Astrocyte (in vitro differentiated cells and primary cell): Measurements from ENCODE around the gene SH3PXD2B. TPM values are rescaled to one million over a fixed set of nuclear protein-coding genes. Genes with fewer than 3 reads are reported as not detected.
"Not testable (repeated sequence)": the region's sequence is repeated elsewhere in the genome, so short reads cannot be mapped to it uniquely, and the experiment has no call there.

Experiments
- DNase-seq: peaks from one replicate; pipeline ENCODE4 v3.0.0-alpha.2; 2010; ENCODE audit warnings: low read depth
- FAIRE-seq: peaks from 2 replicates; lab custom pipeline; 2011; peaks lifted over from hg19 to GRCh38; lab: Jason Lieb, UNC
- H2AFZ ChIP-seq: 2 replicates; pipeline ENCODE4 v1.6.0; 2012; ENCODE audit warnings: low read depth, low read length, inconsistent platforms
- H3K27ac ChIP-seq: 2 replicates; pipeline ENCODE4 v1.5.1; 2011; ENCODE audit warnings: low read depth, low read length, inconsistent platforms
- H3K27me3 ChIP-seq: 2 replicates; pipeline ENCODE4 v1.6.0; 2011; ENCODE audit warnings: low read length, inconsistent platforms; ENCODE audit not compliant: insufficient read depth
- H3K36me3 ChIP-seq: 2 replicates; pipeline ENCODE4 v1.5.1; 2011; ENCODE audit warnings: low read length, inconsistent platforms; ENCODE audit not compliant: insufficient read depth
- H3K4me1 ChIP-seq: 2 replicates; pipeline ENCODE4 v1.5.1; 2011; ENCODE audit warnings: low read length, inconsistent platforms; ENCODE audit not compliant: insufficient read depth
- H3K4me2 ChIP-seq: 2 replicates; pipeline ENCODE4 v1.6.0; 2012; ENCODE audit warnings: low read length, inconsistent platforms
- H3K4me3 ChIP-seq: 2 replicates; pipeline ENCODE4 v1.5.1; 2011; ENCODE audit warnings: low read depth, mild to moderate bottlenecking, low read length, inconsistent platforms; ENCODE audit not compliant: insufficient read depth
- H3K79me2 ChIP-seq: 2 replicates; pipeline ENCODE4 v1.6.0; 2012; ENCODE audit warnings: mild to moderate bottlenecking, low read length, inconsistent platforms; ENCODE audit not compliant: insufficient read depth
- H3K9ac ChIP-seq: 2 replicates; pipeline ENCODE4 v1.6.0; 2012; ENCODE audit warnings: mild to moderate bottlenecking, low read length, inconsistent platforms
- H3K9me3 ChIP-seq: 2 replicates; pipeline ENCODE4 v1.5.1; 2012; ENCODE audit warnings: low read depth, mild to moderate bottlenecking, low read length, inconsistent platforms; ENCODE audit not compliant: insufficient read depth
- H4K20me1 ChIP-seq: 2 replicates; pipeline ENCODE4 v1.6.0; 2012; ENCODE audit warnings: low read length, inconsistent platforms; ENCODE audit not compliant: insufficient read depth
- H3K27ac Mint-ChIP-seq: one replicate; pipeline ENCODE4 v1.8.0; 2021; ENCODE audit warnings: mild to moderate bottlenecking, mixed read lengths; ENCODE audit not compliant: unreplicated experiment
- H3K27me3 Mint-ChIP-seq: one replicate; pipeline ENCODE4 v1.8.0; 2021; ENCODE audit warnings: low read depth, mixed read lengths; ENCODE audit not compliant: unreplicated experiment
- H3K36me3 Mint-ChIP-seq: one replicate; pipeline ENCODE4 v1.8.0; 2021; ENCODE audit warnings: low read depth, mixed read lengths; ENCODE audit not compliant: unreplicated experiment
- H3K4me1 Mint-ChIP-seq: one replicate; pipeline ENCODE4 v1.8.0; 2021; ENCODE audit warnings: low read depth, mixed read lengths; ENCODE audit not compliant: unreplicated experiment
- H3K4me3 Mint-ChIP-seq: one replicate; pipeline ENCODE4 v1.8.0; 2021; ENCODE audit warnings: mild to moderate bottlenecking, moderate library complexity, mixed read lengths; ENCODE audit not compliant: unreplicated experiment
- H3K9me3 Mint-ChIP-seq: one replicate; pipeline ENCODE4 v1.8.0; 2021; ENCODE audit warnings: mild to moderate bottlenecking, mixed read lengths; ENCODE audit not compliant: unreplicated experiment
- CTCF ChIP-seq: IDR thresholded peaks from 2 replicates; pipeline ENCODE4 v1.5.1; 2011; ENCODE audit warnings: low read depth, mild to moderate bottlenecking, inconsistent platforms, low read length, moderate library complexity; ENCODE audit not compliant: insufficient read depth
- EZH2 ChIP-seq: IDR thresholded peaks from 2 replicates; pipeline ENCODE4 v1.6.1; 2012; ENCODE audit warnings: mild to moderate bottlenecking, low read length, inconsistent platforms; ENCODE audit not compliant: insufficient read depth
- total RNA-seq: library from RNA; stranded (reverse); gene quantifications from 2 replicates; pipeline ENCODE4 v1.2.1, GENCODE V29; 2021

The SH3PXD2B gene
- total RNA-seq, 1 donor from 2014 or later: 66.0 TPM

- FAIRE-seq: no peak
- Histone ChIP-seq H3K4me3 (no peak overlapping the region), H4K20me1 (peaks cover 57% of the 10 kb centered on the region), H3K4me1 (peaks cover 34% of the 10 kb centered on the region), H2AFZ (no peak overlapping the region), H3K36me3 (peaks cover 22% of the 10 kb centered on the region), H3K9me3 (no peaks in the 10 kb centered on the region), H3K4me2 (peak overlapping the region; percentile 32), H3K9ac (peak overlapping the region; percentile 52), H3K27ac (peak overlapping the region; percentile 8), H3K27me3 (no peaks in the 10 kb centered on the region), H3K79me2 (peaks cover 3% of the 10 kb centered on the region)
- no peaks in the 10 kb centered on the region for H3K27me3 Mint-ChIP-seq
- no peak overlapping the region for H3K27ac Mint-ChIP-seq
- peaks cover 38% of the 10 kb centered on the region for H3K36me3 Mint-ChIP-seq
- peak; percentile 78 for DNase-seq
- H3K4me3 Mint-ChIP-seq: no peak overlapping the region
- TF ChIP-seq EZH2: no peak
- no peak for TF ChIP-seq CTCF
- H3K9me3 Mint-ChIP-seq: no peaks in the 10 kb centered on the region
- peaks cover 23% of the 10 kb centered on the region for H3K4me1 Mint-ChIP-seq
Observed at GRCh38 chr5:172403189-172403796, 51.0 kb downstream of the SH3PXD2B start.

GRCh38 chr5:172402531-172403188 lies 51.7 kb downstream of the SH3PXD2B start:
- Histone ChIP-seq H4K20me1 (peaks cover 51% of the 10 kb centered on the region), H3K27me3 (no peaks in the 10 kb centered on the region), H3K9ac (peak overlapping the region; percentile 52), H3K4me3 (no peak overlapping the region), H3K9me3 (no peaks in the 10 kb centered on the region), H3K4me1 (peaks cover 28% of the 10 kb centered on the region), H3K79me2 (peaks cover 3% of the 10 kb centered on the region), H3K36me3 (peaks cover 22% of the 10 kb centered on the region), H3K4me2 (peak overlapping the region; percentile 32), H2AFZ (no peak overlapping the region), H3K27ac (peak overlapping the region; percentile 9)
- TF ChIP-seq EZH2: no peak
- no peak for TF ChIP-seq CTCF
- Mint-ChIP-seq H3K27me3 (no peaks in the 10 kb centered on the region), H3K27ac (no peak overlapping the region), H3K4me3 (no peak overlapping the region), H3K36me3 (peaks cover 43% of the 10 kb centered on the region), H3K9me3 (no peaks in the 10 kb centered on the region), H3K4me1 (peaks cover 19% of the 10 kb centered on the region)
- DNase-seq: peak; percentile 51
- FAIRE-seq: no peak

DNA sequence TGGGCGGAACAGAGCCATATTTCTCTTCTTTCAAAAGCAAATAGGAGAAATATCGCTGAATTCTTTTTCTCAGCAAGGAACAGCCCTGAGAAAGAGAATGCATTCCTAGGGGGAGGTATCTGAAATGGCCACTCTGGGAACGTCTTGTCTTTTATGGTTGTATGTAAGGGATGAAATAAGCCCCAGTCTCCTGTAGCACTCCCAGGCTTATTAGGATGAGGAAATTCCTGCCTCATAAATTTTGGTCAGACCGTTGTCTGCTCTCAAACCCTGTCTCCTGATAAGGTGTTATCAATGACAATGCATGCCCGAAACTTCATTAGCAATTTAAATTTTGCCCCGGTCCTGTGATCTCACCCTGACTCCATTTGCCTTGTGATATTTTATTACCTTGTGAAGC lies 52.3 kb downstream of the SH3PXD2B start:
- H3K4me3 Mint-ChIP-seq, H3K27me3 ChIP-seq, H3K79me2 ChIP-seq, H2AFZ ChIP-seq, FAIRE-seq, H3K9me3 ChIP-seq, H3K27me3 Mint-ChIP-seq, H3K9ac ChIP-seq, H3K4me3 ChIP-seq, H3K27ac Mint-ChIP-seq, H3K9me3 Mint-ChIP-seq, H3K4me2 ChIP-seq, DNase-seq, H3K27ac ChIP-seq: not testable (repeated sequence)
- Histone ChIP-seq H4K20me1 (peaks cover 45% of the 10 kb centered on the region), H3K36me3 (peaks cover 22% of the 10 kb centered on the region), H3K4me1 (peaks cover 22% of the 10 kb centered on the region)
- H3K4me1 Mint-ChIP-seq: peaks cover 12% of the 10 kb centered on the region
- H3K36me3 Mint-ChIP-seq: peaks cover 49% of the 10 kb centered on the region
